GM12892 (cell line): Measurements from ENCODE around the gene ECHDC1.

Experiments used
- POLR2A ChIP-seq: IDR thresholded peaks from 2 replicates; pipeline ENCODE4 v1.6.1; 2011; ENCODE audit warnings: low read depth, low read length, control low read depth
- POLR2AphosphoS5 ChIP-seq: IDR thresholded peaks from 2 replicates; pipeline ENCODE4 v1.6.1; 2011; ENCODE audit warnings: low read depth, low read length, control low read depth
- TAF1 ChIP-seq: IDR thresholded peaks from 2 replicates; pipeline ENCODE4 v1.6.1; 2011; ENCODE audit warnings: low read depth, mild to moderate bottlenecking, control low read depth, low read length, borderline replicate concordance

DNA sequence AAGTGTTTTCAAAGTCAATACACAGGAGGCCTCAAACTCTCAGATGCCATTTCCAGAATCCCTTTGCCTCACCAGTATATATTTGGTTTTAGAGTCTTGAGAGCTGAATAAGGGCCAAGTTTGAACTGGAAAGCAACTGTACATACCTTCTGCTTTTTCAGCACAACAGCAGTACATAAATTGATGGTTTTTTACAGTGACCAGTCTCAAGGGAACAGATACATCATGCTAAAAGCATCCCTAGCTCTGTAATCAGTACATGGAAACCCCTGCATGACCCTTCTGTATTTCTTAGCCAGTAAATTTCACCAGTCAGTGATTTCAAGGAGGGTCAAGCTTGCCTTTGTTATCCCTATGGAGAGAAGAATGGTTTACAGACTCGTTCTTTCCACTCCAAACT, 40.6 kb upstream of the ECHDC1 start:
- TF ChIP-seq POLR2AphosphoS5: no peak
- TF ChIP-seq POLR2A: no peak
- TF ChIP-seq TAF1: no peak
